Liver (tissue), 9 donors: ENCODE measurements around the gene EPB41L2. TPM values are rescaled to one million over a fixed set of nuclear protein-coding genes. Genes with fewer than 3 reads are reported as not detected.

Experiments used
- DNase-seq: peaks from one replicate; pipeline ENCODE4 v3.0.0-alpha.2; 2017; ENCODE audit warnings: low spot score
- H3K27ac ChIP-seq, 2 donors: one replicate each; pipeline ENCODE4 v1.7.0; 2013; ENCODE audit warnings: inconsistent platforms in 2 of 2, low read length in 2 of 2, control low read depth in 1 of 2, low read depth in 1 of 2, mild to moderate bottlenecking in 1 of 2
- H3K27me3 ChIP-seq, 4 donors: one replicate each; pipeline versions ENCODE4 v1.6.1 to v1.7.0; 2013; ENCODE audit warnings: low read length in 3 of 4, inconsistent platforms in 1 of 4, mild to moderate bottlenecking in 1 of 4, moderate library complexity in 1 of 4; ENCODE audit not compliant: control insufficient read depth in 4 of 4, insufficient read depth in 4 of 4
- H3K36me3 ChIP-seq, 4 donors: one replicate each; pipeline versions ENCODE4 v1.6.1 to v1.7.0; 2013; ENCODE audit warnings: low read length in 3 of 4, mild to moderate bottlenecking in 3 of 4, low read depth in 1 of 4, moderate library complexity in 1 of 4; ENCODE audit not compliant: control insufficient read depth in 4 of 4, insufficient read depth in 3 of 4
- H3K4me1 ChIP-seq, 4 donors: one replicate each; pipeline versions ENCODE4 v1.6.1 to v1.7.0; 2013; ENCODE audit warnings: low read length in 3 of 4, mild to moderate bottlenecking in 3 of 4, moderate library complexity in 1 of 4; ENCODE audit not compliant: control insufficient read depth in 4 of 4, insufficient read depth in 4 of 4
- H3K4me3 ChIP-seq, 3 donors: one replicate each; pipeline versions ENCODE4 v1.6.1 to v1.7.0; 2013; ENCODE audit warnings: low read length in 3 of 3, control low read depth in 1 of 3, low read depth in 1 of 3, mild to moderate bottlenecking in 1 of 3
- H3K9ac ChIP-seq, 2 donors: one replicate each; pipeline ENCODE4 v1.7.0; 2013; ENCODE audit warnings: low read length in 2 of 2, mild to moderate bottlenecking in 2 of 2, moderate library complexity in 2 of 2, control low read depth in 1 of 2, low read depth in 1 of 2
- H3K9me3 ChIP-seq, 4 donors: one replicate each; pipeline versions ENCODE4 v1.6.1 to v1.7.0; 2013; ENCODE audit warnings: low read length in 3 of 4; ENCODE audit not compliant: control insufficient read depth in 4 of 4
- ATF3 ChIP-seq: IDR thresholded peaks from 2 replicates; pipeline ENCODE4 v1.6.1; 2016; ENCODE audit warnings: antibody characterized with exemption
- CTCF ChIP-seq: fragments of 150-350 bp; IDR thresholded peaks from 2 replicates; pipeline ENCODE4 v1.5.1; 2017; ENCODE audit warnings: improper control_type of control experiment, low read depth, low read length; ENCODE audit not compliant: missing input control
- EGR1 ChIP-seq, 2 donors: IDR thresholded peaks; 2 replicates each; pipeline ENCODE4 v1.6.1; 2016 to 2018; ENCODE audit warnings: antibody characterized with exemption in 2 of 2, low read depth in 2 of 2
- FOXA2 ChIP-seq: IDR thresholded peaks from 2 replicates; pipeline ENCODE4 v1.6.1; 2016; ENCODE audit warnings: antibody characterized with exemption
- GABPA ChIP-seq, 2 donors: IDR thresholded peaks in 1 of 2; conservative IDR thresholded peaks in 1 of 2; 2 replicates each; pipeline ENCODE4 v1.6.1; 2016; ENCODE audit warnings: antibody characterized with exemption in 2 of 2, mild to moderate bottlenecking in 1 of 2, moderate library complexity in 1 of 2
- JUND ChIP-seq, 2 donors: IDR thresholded peaks; 2 replicates each; pipeline ENCODE4 v1.6.1; 2016; ENCODE audit warnings: antibody characterized with exemption in 2 of 2
- MAX ChIP-seq: IDR thresholded peaks from 2 replicates; pipeline ENCODE4 v1.6.1; 2016; ENCODE audit warnings: antibody characterized with exemption
- RAD21 ChIP-seq, 2 donors: IDR thresholded peaks; 2 replicates each; pipeline ENCODE4 v1.6.1; 2016; ENCODE audit warnings: antibody characterized with exemption in 2 of 2, mild to moderate bottlenecking in 2 of 2
- REST ChIP-seq: IDR thresholded peaks from 2 replicates; pipeline ENCODE4 v1.6.1; 2016; ENCODE audit warnings: antibody characterized with exemption, mild to moderate bottlenecking
- SP1 ChIP-seq: IDR thresholded peaks from 2 replicates; pipeline ENCODE4 v1.6.1; 2018; ENCODE audit warnings: antibody characterized with exemption, mild to moderate bottlenecking
- TAF1 ChIP-seq: conservative IDR thresholded peaks from 2 replicates; pipeline ENCODE4 v1.6.1; 2016; ENCODE audit warnings: antibody characterized with exemption, mild to moderate bottlenecking
- WGBS: extraction: QIAGEN DNeasy Blood & Tissue Kit; methylation state at CpG from one replicate; pipeline ENCODE4 v1.1.7; 2013; 5-methylcytosine and 5-hydroxymethylcytosine counted together
- polyA plus RNA-seq, 2 donors: library from polyadenylated mRNA; stranded (reverse) in 1 of 2; unstranded in 1 of 2; fragments of 200-250 nt in 1 of 2; fragments of >200 nt in 1 of 2; fragmentation: Nextera tagmentation in 1 of 2; extraction: Ambion mirVana in 1 of 2; gene quantifications; one replicate each; pipeline versions ENCODE4 v1.2.1 to v1.2.3, GENCODE V29; 2013 to 2015
- total RNA-seq, 2 donors: library from RNA; depleted of rRNA; stranded (reverse); fragments of >200 nt; gene quantifications; one replicate each; pipeline ENCODE4 v1.2.3, GENCODE V29; 2014
- donor health status: healthy.
- donor health status: healthy.
- donor health status: healthy.
- donor health status: healthy.
- donor health status: healthy.

EPB41L2 gene
- total and polyA plus RNA-seq, 4 donors, result 10.0 to 43.3 (median 18.7) TPM

GRCh38 chr6:130982135-130982534 lies 80.9 kb downstream of the EPB41L2 start:
- WGBS, result 92% methylated on average over 1 of the region's 1 CpG
- DNase-seq, result no peak
- Histone ChIP-seq H3K27ac (no peak overlapping the region), H3K4me3 (no peak overlapping the region), H3K9me3 (peaks cover 0 to 7% (median 0%) of the 10 kb centered on the region in 4 donors), H3K4me1 (no peaks in the 10 kb centered on the region), H3K27me3 (no peaks in the 10 kb centered on the region), H3K36me3 (no peaks in the 10 kb centered on the region), H3K9ac (no peak overlapping the region)
- TF ChIP-seq SP1 (no peak), JUND (IDR thresholded peaks at IDR 0.05) (no peak), CTCF (no peak), REST (no peak), EGR1 (IDR thresholded peaks at IDR 0.05; ENCODE audit: low read depth in 2 of 2) (no peak)

GRCh38 chr6:130981409-130981808 lies 81.6 kb downstream of the EPB41L2 start:
- H3K9ac ChIP-seq, result no peak overlapping the region
- no peaks in the 10 kb centered on the region for H3K36me3 ChIP-seq
- no peak for DNase-seq
- no peaks in the 10 kb centered on the region for H3K27me3 ChIP-seq
- TF ChIP-seq RAD21 (IDR thresholded peaks at IDR 0.05), result peak in 1 of 2 donors; percentile 11
- no peak for TF ChIP-seq ATF3
- TF ChIP-seq JUND (IDR thresholded peaks at IDR 0.05), result no peak
- TF ChIP-seq FOXA2, result no peak
- TF ChIP-seq TAF1, result no peak
- no peak for TF ChIP-seq MAX
- TF ChIP-seq GABPA (IDR thresholded peaks at IDR 0.05 in 1 of 2, conservative IDR thresholded peaks at IDR 0.05 in 1 of 2), result no peak
- no peak for TF ChIP-seq SP1
- TF ChIP-seq REST, result no peak
- H3K27ac ChIP-seq, result no peak overlapping the region
- peaks cover 0 to 7% (median 0%) of the 10 kb centered on the region in 4 donors for H3K9me3 ChIP-seq
- no peak overlapping the region for H3K4me3 ChIP-seq
- H3K4me1 ChIP-seq, result no peaks in the 10 kb centered on the region
